ENCODE measurements around the gene CCDC27. TPM values are rescaled to one million over a fixed set of nuclear protein-coding genes. Genes with fewer than 3 reads are reported as not detected.
A peak's percentile ranks its signal among the peaks of the same experiment; 100 is the strongest.

The CCDC27 gene
- polyA plus RNA-seq, 1 donor: 0.14 TPM

GRCh38 chr1:3718764-3719163 is 33.5 kb upstream of the CCDC27 start:
- DNase-seq: no peak

GRCh38 chr1:3721955-3722465 is 30.2 kb upstream of the CCDC27 start:
- DNase-seq: no peak

- no peak for DNase-seq
These were observed 29.4 kb upstream of the CCDC27 start for GRCh38 chr1:3722846-3723245.

- DNase-seq: peak; percentile 72
These were observed 27.7 kb upstream of the CCDC27 start for GRCh38 chr1:3724416-3725030.

- DNase-seq: no peak
These were observed 26.9 kb upstream of the CCDC27 start for GRCh38 chr1:3725366-3725765.

DNA sequence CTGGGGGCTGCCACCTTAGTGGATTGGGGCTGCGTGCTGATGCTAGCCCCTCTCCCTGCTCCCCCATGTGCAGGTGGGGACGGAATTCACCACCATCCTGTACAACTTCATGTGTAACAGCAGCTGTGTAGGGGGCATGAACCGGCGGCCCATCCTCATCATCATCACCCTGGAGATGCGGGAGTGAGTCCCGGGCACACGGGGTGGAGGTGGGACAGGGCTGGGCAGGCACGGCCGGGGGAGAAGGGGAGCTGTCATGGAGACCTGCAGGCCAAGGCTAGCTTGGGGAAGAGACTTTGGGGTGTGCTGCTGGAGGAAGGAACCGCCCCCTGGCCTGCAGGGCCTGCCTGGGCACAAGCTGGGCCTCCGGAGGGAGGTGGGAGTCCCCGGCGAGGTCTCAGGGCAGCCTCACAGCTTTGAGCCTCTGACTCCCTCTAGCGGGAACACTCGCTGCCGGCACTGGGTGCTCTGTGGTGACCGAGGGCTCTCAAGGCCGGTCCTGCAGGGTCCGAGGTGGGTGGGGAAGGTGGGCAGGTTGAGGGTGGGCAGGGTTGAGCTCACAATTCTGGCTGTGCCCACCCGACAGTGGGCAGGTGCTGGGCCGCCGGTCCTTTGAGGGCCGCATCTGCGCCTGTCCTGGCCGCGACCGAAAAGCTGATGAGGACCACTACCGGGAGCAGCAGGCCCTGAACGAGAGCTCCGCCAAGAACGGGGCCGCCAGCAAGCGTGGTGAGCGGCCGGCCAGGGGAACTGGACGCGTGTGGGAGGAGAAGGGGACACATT is 25.0 kb upstream of the CCDC27 start:
- DNase-seq: no peak

DNA sequence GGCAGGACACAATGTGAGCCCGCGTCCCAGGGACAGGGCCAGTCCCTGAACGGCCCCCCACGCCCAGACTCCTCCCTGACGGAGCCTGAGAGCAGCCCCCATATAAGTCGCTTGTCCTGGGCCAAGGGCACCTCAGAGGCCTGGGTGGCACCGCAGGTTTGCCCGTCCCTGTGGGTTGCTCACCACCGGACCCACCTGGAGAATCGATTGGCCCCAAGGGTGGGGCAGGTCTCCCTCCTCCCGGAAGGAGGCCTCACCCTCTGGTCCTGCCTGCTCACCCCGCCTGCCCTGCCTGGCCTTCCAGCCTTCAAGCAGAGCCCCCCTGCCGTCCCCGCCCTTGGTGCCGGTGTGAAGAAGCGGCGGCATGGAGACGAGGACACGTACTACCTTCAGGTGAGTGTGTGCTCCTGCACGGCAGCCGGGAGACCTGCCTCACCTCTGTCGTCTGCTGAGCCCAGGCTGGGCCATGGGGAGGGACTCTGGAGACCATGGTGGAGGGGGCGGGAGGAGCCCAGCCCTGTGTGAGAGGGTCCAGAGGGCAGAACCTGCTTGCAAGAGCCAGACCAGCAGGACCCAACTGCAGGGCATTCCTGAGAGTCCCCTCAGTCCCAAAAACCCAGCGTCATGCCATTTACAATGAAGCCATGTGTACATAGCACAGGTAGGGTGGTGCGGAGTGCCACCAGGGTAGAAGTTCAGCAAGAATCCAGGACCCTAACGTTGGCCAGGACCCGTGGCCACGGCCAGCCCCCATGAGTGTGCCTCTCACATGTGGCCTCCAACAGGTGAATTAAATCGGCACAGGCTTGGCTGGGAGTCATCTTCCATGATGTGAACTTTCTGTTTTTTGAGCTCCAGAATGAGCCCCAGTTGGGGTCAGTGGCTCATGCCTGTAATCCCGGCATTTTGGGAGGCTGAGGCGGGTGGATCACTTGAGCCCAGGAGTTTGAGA is 24.1 kb upstream of the CCDC27 start:
- no peak for DNase-seq

DNA sequence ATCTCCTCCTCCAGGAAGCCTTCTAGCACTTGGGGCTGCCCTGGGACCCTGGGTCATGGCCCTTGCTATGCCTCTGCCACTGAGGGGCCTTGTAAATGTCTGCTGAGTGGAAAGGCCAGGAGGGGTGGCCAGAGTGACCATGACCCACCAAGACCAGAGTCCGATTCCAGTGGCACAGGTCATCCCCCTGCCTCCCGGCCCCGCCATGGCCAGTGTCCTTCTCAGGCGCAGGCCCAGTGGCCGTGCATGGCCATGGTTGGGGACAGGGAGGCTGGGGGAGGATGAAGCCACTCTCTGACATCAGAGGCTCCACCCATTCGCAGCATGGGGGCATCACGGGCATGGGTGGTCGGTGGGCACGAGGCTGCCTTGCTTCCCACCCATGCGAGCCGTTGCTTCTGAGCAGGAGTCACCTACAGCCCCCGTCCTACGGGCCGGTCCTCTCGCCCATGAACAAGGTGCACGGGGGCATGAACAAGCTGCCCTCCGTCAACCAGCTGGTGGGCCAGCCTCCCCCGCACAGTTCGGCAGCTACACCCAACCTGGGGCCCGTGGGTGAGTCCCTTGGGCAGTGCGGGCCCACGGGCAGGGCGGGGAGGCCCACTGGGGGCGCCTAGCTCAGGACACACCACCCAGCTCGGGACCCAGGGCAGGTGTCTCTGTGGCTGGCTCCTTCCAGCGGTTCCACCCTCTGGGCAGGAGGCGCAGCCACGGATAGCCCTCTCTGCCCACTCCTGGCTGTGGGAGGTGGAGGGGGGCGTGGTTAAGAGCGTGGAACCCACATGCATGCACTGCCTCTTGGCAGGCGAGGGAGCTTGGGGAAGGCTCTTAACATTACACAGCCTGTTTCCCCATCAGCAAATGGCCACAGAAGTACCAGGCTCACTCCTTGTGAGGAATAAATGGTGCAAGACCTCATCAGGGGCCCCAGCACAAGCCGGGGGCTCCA is 22.4 kb upstream of the CCDC27 start:
- DNase-seq: no peak

- no peak for DNase-seq
These were observed 21.6 kb upstream of the CCDC27 start for GRCh38 chr1:3730543-3731247.

GRCh38 chr1:3731583-3732433 is 20.4 kb upstream of the CCDC27 start:
- no peak for DNase-seq

GRCh38 chr1:3732434-3733093 is 19.7 kb upstream of the CCDC27 start:
- DNase-seq: no peak

DNA sequence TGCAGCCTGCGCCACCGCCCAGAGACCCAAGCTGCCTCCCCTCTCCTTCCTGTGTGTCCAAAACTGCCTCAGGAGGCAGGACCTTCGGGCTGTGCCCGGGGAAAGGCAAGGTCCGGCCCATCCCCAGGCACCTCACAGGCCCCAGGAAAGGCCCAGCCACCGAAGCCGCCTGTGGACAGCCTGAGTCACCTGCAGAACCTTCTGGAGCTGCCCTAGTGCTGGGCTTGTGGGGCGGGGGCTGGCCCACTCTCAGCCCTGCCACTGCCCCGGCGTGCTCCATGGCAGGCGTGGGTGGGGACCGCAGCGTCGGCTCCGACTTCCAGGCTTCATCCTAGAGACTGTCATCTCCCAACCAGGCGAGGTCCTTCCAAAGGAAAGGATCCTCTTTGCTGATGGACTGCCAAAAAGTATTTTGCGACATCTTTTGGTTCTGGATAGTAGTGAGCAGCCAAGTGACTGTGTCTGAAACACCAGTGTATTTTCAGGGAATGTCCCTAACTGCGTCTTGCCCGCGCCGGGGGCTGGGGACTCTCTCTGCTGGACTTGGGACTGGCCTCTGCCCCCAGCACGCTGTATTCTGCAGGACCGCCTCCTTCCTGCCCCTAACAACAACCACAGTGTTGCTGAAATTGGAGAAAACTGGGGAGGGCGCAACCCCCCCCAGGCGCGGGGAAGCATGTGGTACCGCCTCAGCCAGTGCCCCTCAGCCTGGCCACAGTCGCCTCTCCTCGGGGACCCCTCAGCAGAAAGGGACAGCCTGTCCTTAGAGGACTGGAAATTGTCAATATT is 19.0 kb upstream of the CCDC27 start:
- no peak for DNase-seq

- DNase-seq: no peak
These were observed 18.2 kb upstream of the CCDC27 start for GRCh38 chr1:3733883-3734589.

DNA sequence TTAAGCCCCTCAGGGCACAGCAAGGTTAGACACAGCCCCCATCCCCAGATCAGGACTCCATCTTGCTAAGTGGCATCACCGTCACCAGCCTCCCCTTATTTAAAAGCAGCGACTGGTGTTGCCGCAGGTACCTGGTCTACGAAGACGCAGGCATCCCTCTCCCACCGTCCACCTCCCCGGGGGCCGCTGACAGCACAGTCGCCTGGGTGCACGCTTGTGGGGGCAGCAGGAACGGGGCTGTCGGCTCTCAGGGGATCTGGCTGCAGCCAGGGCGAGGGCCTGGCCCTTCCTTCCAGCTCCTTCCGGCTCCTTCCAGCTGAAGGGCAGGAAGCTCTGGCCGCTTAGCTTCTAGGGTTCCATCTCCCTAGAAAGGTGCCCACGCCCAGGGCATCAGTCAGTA is 17.6 kb upstream of the CCDC27 start:
- no peak for DNase-seq

DNA sequence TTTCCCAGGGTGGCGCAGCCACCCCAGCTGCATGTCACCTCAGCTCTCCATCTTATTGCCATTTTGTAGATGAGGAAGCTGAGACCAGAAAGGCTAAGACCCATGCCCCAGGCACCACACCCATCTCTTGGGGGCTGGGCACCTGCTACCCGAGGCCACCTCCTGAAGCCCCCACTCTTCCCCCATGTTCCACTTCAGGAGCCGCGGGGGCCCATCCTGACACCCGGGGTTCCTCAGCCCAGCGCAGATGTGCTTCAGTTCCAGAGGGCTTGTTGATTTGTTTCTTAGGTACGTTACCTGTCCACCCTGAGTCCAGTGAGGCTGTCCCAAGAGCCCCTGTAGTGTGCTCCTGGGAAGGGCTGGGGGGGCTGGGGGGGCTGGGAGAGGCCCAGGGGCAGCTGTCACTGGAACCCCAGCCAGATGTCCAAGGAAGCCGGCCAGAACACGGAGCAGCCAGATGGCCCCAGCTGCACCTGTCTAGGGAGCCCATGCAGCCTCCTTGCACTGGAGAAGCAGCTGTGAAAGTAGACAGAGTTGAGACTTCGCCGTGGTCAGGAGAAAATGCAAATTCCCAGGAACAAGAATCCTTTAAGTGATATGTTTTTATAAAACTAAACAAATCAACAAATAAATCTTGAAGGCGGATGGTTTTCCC is 17.1 kb upstream of the CCDC27 start:
- DNase-seq: no peak

DNA sequence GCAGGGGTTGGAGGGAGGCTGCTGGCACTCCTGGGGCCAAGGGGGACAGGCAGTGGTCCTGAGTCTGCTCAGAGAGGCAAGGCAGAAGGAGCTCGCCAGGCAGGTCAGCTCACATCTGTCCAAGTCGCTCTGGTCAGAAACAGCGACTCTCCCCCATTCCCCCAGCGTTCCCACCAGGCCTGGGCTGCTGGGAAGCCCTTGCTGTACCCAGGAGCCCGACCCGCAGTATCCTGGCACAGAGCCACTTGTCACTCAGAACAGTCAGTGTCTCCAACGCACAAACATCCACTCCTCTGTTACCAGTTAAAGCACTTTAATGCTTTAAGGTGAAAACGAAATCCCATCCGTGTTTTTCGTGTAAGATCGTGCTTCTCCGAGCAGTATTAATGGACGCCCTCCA is 16.6 kb upstream of the CCDC27 start:
- DNase-seq: no peak

GRCh38 chr1:3736131-3736561 is 16.1 kb upstream of the CCDC27 start:
- DNase-seq: no peak

Data from hindlimb muscle (tissue), 1 donor.